Stomach (tissue), 19 donors: ENCODE results near the gene CCL17. TPM values are rescaled to one million over a fixed set of nuclear protein-coding genes. Genes with fewer than 3 reads are reported as not detected.

ENCODE experiments used
- DNase-seq, 2 donors: peaks; one replicate each; pipeline versions ENCODE4 v3.0.0 to v3.0.0-alpha.2; 2013 to 2019
- H3K27ac ChIP-seq, 5 donors: fragments of 200-600 bp in 4 of 5; sonication (generic) in 4 of 5; one replicate each; pipeline ENCODE4 v1.5.1; 2013 to 2019; ENCODE audit warnings: mild to moderate bottlenecking in 1 of 5, moderate library complexity in 1 of 5
- H3K27me3 ChIP-seq, 3 donors: fragments of 200-600 bp; sonication (generic); one replicate each; pipeline ENCODE4 v1.5.1; 2017 to 2019; ENCODE audit warnings: mixed run types in 1 of 3
- H3K36me3 ChIP-seq, 4 donors: fragments of 200-600 bp; sonication (generic); 1 replicate in 3 of 4; 2 replicates in 1 of 4; pipeline ENCODE4 v1.5.1; 2016 to 2019
- H3K4me1 ChIP-seq, 4 donors: fragments of 200-600 bp; sonication (generic); one replicate each; pipeline ENCODE4 v1.5.1; 2016 to 2019
- H3K4me3 ChIP-seq, 4 donors: fragments of 200-600 bp; sonication (generic) in 3 of 4; one replicate each; pipeline ENCODE4 v1.5.1; 2016 to 2019; ENCODE audit warnings: mild to moderate bottlenecking in 1 of 4
- H3K9me3 ChIP-seq, 4 donors: fragments of 200-600 bp; sonication (generic); one replicate each; pipeline ENCODE4 v1.5.1; 2016 to 2019
- CTCF ChIP-seq, 7 experiments: fragments of 450-650 bp in 4 of 7; fragments of 200-600 bp in 3 of 7; sonication (generic) in 3 of 7; IDR thresholded peaks; one replicate each; pipeline ENCODE4 v1.5.1; 2016 to 2019; ENCODE audit warnings: antibody characterized with exemption in 7 of 7, control low read depth in 2 of 7, mild to moderate bottlenecking in 1 of 7
- EP300 ChIP-seq: sonication (generic); formaldehyde crosslinking; IDR thresholded peaks from one replicate; pipeline ENCODE4 v1.6.1; 2017; ENCODE audit warnings: antibody characterized with exemption
- POLR2A ChIP-seq, 4 donors: fragments of 450-650 bp; IDR thresholded peaks; one replicate each; pipeline ENCODE4 v1.6.1; 2016; ENCODE audit warnings: antibody characterized with exemption in 4 of 4, control low read depth in 2 of 4, mild to moderate bottlenecking in 1 of 4, moderate library complexity in 1 of 4
- POLR2AphosphoS5 ChIP-seq, 3 donors: sonication (generic); formaldehyde crosslinking; IDR thresholded peaks; one replicate each; pipeline ENCODE4 v1.6.1; 2016; ENCODE audit warnings: antibody characterized with exemption in 3 of 3
- WGBS, 5 donors: extraction: QIAGEN DNeasy Blood & Tissue Kit in 3 of 5; methylation state at CpG; one replicate each; pipeline versions ENCODE4 v1.1.5 to v1.1.7; 2013 to 2018; 5-methylcytosine and 5-hydroxymethylcytosine counted together
- intact Hi-C: fragments of 100-400 bp; cut with DNase I; formaldehyde crosslinking; loops from one replicate; pipeline ENCODE4 v1.15.1; 2023; ENCODE audit warnings: low total_unique reads
- long read RNA-seq, 10 donors: transcript quantifications; one replicate each; lab custom pipeline, GENCODE V29; 2026
- polyA plus RNA-seq, 3 donors: library from polyadenylated mRNA; stranded (reverse); fragments of 200-250 nt; gene quantifications; one replicate each; pipeline ENCODE4 v1.2.3, GENCODE V29; 2013
- total RNA-seq, 5 donors: library from RNA; depleted of rRNA; stranded (reverse); fragments of >200 nt; gene quantifications; one replicate each; pipeline versions ENCODE4 v1.1.0 to v1.2.3, GENCODE V29; 2014 to 2016
- donor health status: healthy with polysubstance abuse.
- donor health status: Bipolar disorder and iron deficiency.
- donor health status: healthy.

Gene CCL17
- total RNA-seq, result not detected
- 1 to 10 TPM in 1 of 3 donors, not detected in 2; 3.9 TPM for polyA plus RNA-seq
- long read RNA-seq, donor 1, result 0 reads
- long read RNA-seq, donor 2, result 0 reads
- long read RNA-seq, donor 3, result 0 reads
- long read RNA-seq, donor 4, result 0 reads
- long read RNA-seq, donor 5, result 0 reads
- long read RNA-seq, donor 6, partial matches to known transcripts, result 0 of 1 reads
- long read RNA-seq, donor 6, other reads (novel, unspliced or antisense), result 0 of 1 reads
- long read RNA-seq, donor 7, result 0 reads
- long read RNA-seq, donor 8, result 0 reads
- long read RNA-seq, donor 9, result 0 reads
- long read RNA-seq, donor 10, result 0 reads

- Histone ChIP-seq H3K36me3 (no peaks in the 10 kb centered on the region), H3K9me3 (no peaks in the 10 kb centered on the region), H3K4me3 (no peak within 1 kb of the TSS), H3K27ac (no peak within 1 kb of the TSS), H3K27me3 (no peaks in the 10 kb centered on the region), H3K4me1 (no peaks in the 10 kb centered on the region)
- no peak for TF ChIP-seq POLR2A (IDR thresholded peaks at IDR 0.05)
- no peak for TF ChIP-seq POLR2AphosphoS5 (IDR thresholded peaks at IDR 0.05)
- no peak for TF ChIP-seq CTCF (IDR thresholded peaks at IDR 0.05)
- TF ChIP-seq EP300, result no peak
- WGBS, 5 donors, result 72 to 78% (median 76%) methylated on average over 17 of the region's 17 CpGs
- intact Hi-C loops, result no loop called here
- no peak for DNase-seq
Observed at GRCh38 chr16:57403965-57404817, at the start of gene CCL17. Gene CCL17 (plus strand): TSS chr16:57404767. CDS start chr16:57413933, 9,166 bp downstream.

- no peak for TF ChIP-seq POLR2AphosphoS5 (IDR thresholded peaks at IDR 0.05)
- TF ChIP-seq CTCF (IDR thresholded peaks at IDR 0.05), result no peak
- no peak for TF ChIP-seq POLR2A (IDR thresholded peaks at IDR 0.05)
- no peak for TF ChIP-seq EP300
- Histone ChIP-seq H3K27ac (no peak overlapping the region), H3K36me3 (no peaks in the 10 kb centered on the region), H3K4me1 (no peaks in the 10 kb centered on the region), H3K4me3 (no peak overlapping the region), H3K27me3 (peaks cover 0 to 6% (median 0%) of the 10 kb centered on the region in 3 donors), H3K9me3 (no peaks in the 10 kb centered on the region)
- intact Hi-C loops, result no loop called here
- WGBS, 5 donors, result 77 to 86% (median 85%) methylated on average over 5 of the region's 5 CpGs
- DNase-seq, result peak in 1 of 2 donors; percentile 4
Observed at GRCh38 chr16:57355898-57356414, 48.6 kb upstream of the CCL17 start.

GRCh38 chr16:57356547-57356946, 48.0 kb upstream of the CCL17 start:
- peaks cover 0 to 6% (median 0%) of the 10 kb centered on the region in 3 donors for H3K27me3 ChIP-seq
- no peaks in the 10 kb centered on the region for H3K4me1 ChIP-seq
- H3K36me3 ChIP-seq, result no peaks in the 10 kb centered on the region
- no peak for TF ChIP-seq POLR2A (IDR thresholded peaks at IDR 0.05)
- TF ChIP-seq CTCF (IDR thresholded peaks at IDR 0.05), result no peak
- TF ChIP-seq EP300, result no peak
- TF ChIP-seq POLR2AphosphoS5 (IDR thresholded peaks at IDR 0.05), result no peak
- intact Hi-C loops, result no loop called here
- H3K27ac ChIP-seq, result no peak overlapping the region
- peak in 1 of 2 donors; percentile 8 for DNase-seq
- 82 to 97% (median 93%) methylated on average over 2 to 4 of the region's 4 CpGs for WGBS, 5 donors
- H3K9me3 ChIP-seq, result no peaks in the 10 kb centered on the region
- H3K4me3 ChIP-seq, result no peak overlapping the region

GRCh38 chr16:57357330-57358085, 47.1 kb upstream of the CCL17 start:
- Histone ChIP-seq H3K9me3 (no peaks in the 10 kb centered on the region), H3K4me1 (no peaks in the 10 kb centered on the region), H3K36me3 (no peaks in the 10 kb centered on the region), H3K27ac (no peak overlapping the region), H3K27me3 (peaks cover 0 to 3% (median 0%) of the 10 kb centered on the region in 3 donors), H3K4me3 (no peak overlapping the region)
- peak in 1 of 2 donors; percentile 20 for DNase-seq
- intact Hi-C loops, result no loop called here
- 83 to 92% (median 87%) methylated on average over 9 of the region's 9 CpGs for WGBS, 5 donors
- no peak for TF ChIP-seq CTCF (IDR thresholded peaks at IDR 0.05)
- TF ChIP-seq POLR2A (IDR thresholded peaks at IDR 0.05), result no peak
- TF ChIP-seq EP300, result no peak
- TF ChIP-seq POLR2AphosphoS5 (IDR thresholded peaks at IDR 0.05), result no peak
